ENCODE results near the gene FAM219B. TPM values are rescaled to one million over a fixed set of nuclear protein-coding genes. Genes with fewer than 3 reads are reported as not detected.

FAM219B gene
- polyA plus RNA-seq, 1 experiment = 38.2 TPM

DNA sequence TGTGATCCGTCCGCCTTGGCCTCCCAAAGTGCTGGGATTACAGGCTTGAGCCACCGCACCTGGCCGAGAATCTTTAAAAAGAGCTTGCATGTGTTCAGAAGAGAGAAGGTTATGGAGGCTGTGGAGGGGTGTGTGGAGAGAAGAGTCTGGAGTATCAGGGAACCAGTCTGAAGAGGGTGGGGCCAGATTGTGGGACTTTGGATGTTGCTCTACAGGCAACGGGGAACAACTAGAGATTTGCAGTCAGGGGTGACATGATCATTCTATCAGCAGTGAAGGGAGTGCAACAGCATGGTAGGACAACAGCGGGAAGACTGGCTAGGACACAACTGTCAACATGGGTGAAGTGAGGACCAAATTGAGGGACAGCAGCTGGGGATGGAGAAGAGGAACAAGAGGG is 42.4 kb downstream of the FAM219B start:
- H3K27me3 ChIP-seq (ENCODE audit: control insufficient read depth, insufficient read depth, low read length) = no peaks in the 10 kb centered on the region
- no peak overlapping the region for H3K27ac ChIP-seq (ENCODE audit: low read depth, low read length)
- no peak overlapping the region for H3K4me3 ChIP-seq (ENCODE audit: low read depth, low read length)
- TF ChIP-seq, protein P1, sequence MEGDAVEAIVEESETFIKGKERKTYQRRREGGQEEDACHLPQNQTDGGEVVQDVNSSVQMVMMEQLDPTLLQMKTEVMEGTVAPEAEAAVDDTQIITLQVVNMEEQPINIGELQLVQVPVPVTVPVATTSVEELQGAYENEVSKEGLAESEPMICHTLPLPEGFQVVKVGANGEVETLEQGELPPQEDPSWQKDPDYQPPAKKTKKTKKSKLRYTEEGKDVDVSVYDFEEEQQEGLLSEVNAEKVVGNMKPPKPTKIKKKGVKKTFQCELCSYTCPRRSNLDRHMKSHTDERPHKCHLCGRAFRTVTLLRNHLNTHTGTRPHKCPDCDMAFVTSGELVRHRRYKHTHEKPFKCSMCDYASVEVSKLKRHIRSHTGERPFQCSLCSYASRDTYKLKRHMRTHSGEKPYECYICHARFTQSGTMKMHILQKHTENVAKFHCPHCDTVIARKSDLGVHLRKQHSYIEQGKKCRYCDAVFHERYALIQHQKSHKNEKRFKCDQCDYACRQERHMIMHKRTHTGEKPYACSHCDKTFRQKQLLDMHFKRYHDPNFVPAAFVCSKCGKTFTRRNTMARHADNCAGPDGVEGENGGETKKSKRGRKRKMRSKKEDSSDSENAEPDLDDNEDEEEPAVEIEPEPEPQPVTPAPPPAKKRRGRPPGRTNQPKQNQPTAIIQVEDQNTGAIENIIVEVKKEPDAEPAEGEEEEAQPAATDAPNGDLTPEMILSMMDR (IDR thresholded peaks at IDR 0.05; ENCODE audit: low read depth, low read length) = no peak
- DNase-seq (ENCODE audit: low read depth, low spot score) = no peak
- no peaks in the 10 kb centered on the region for H3K9me3 ChIP-seq (ENCODE audit: control insufficient read depth, insufficient read depth, low read length)
- ChIA-PET POLR2A (no interaction called here), CTCF (no interaction called here)

DNA sequence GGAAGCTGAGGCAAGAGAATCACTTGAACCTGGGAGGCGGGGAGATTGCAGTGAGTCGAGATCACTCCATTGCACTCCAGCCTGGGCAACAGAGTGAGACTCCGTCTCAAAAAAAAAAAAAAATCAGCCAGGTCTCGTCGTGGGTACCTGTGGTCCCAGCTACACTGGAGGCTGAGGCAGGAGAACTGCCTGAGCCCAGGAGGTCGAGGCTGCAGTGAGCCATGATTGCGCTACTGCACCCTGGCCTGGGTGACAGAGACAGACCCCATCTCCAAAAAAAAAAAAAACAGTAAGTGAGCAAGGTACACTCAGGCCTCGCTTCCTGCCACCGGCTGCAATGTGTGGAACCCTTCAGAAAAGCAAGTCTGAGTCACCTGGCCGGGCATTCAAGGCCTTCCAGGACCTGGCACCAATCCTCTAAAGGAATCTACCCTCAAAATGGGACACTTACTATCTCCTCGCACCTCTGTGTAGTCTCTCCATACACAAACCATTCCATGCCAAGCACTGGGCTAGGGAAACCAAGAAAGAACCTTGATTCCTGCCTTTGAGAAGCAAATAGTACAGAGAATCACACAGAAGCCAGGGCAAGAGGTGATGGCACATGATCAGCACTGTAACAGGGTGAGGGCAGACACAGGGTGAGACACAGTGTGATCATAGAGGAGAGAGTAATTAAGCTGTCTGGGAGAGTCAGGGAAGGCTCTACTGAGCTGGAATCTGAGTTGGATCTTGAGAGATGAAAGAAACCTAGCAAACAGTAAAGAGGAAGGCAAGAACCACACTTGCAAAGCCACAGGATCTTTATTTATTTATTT is 43.2 kb downstream of the FAM219B start:
- no peak overlapping the region for H3K4me3 ChIP-seq (ENCODE audit: low read depth, low read length)
- H3K9me3 ChIP-seq (ENCODE audit: control insufficient read depth, insufficient read depth, low read length) = no peaks in the 10 kb centered on the region
- ChIA-PET POLR2A (no interaction called here), CTCF (interaction anchor here (1.4 kb wide), 1 partner anchor 38 kb away, joined by 4 read pairs; no protein-coding TSS in a partner anchor)
- TF ChIP-seq, protein P1 (IDR thresholded peaks at IDR 0.05; ENCODE audit: low read depth, low read length) = no peak
- H3K27me3 ChIP-seq (ENCODE audit: control insufficient read depth, insufficient read depth, low read length) = no peaks in the 10 kb centered on the region
- H3K27ac ChIP-seq (ENCODE audit: low read depth, low read length) = no peak overlapping the region
- DNase-seq (ENCODE audit: low read depth, low spot score) = no peak

DNA sequence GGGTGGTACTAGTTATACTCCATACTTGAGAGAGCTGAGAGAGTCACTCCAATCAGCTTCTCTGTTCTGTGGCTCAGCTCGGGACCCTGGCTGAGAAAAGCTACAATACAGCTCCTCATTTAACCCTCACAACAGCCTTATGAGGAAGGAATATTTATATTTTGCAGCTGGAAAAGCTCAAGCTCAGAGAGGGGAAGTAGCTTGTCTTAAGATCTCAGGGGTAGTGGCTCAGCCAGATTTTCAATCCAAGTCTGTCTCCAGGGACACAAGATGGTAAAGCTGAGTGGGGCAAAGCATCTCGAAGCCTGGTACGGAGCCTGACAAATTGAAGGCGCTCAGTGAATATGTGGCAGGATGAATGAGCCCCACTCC is 48.3 kb downstream of the FAM219B start:
- no peak overlapping the region for H3K27ac ChIP-seq (ENCODE audit: low read depth, low read length)
- TF ChIP-seq, protein P1 (IDR thresholded peaks at IDR 0.05; ENCODE audit: low read depth, low read length) = no peak
- ChIA-PET POLR2A (interaction anchor here (0.7 kb wide), 1 partner anchor 71 kb away, joined by 7 read pairs; no protein-coding TSS in a partner anchor), CTCF (interaction anchor here (1.7 kb wide), 1 partner anchor 43 kb away, joined by 7 read pairs; no protein-coding TSS in a partner anchor)
- no peak overlapping the region for H3K4me3 ChIP-seq (ENCODE audit: low read depth, low read length)
- H3K27me3 ChIP-seq (ENCODE audit: control insufficient read depth, insufficient read depth, low read length) = no peaks in the 10 kb centered on the region
- DNase-seq (ENCODE audit: low read depth, low spot score) = no peak
- H3K9me3 ChIP-seq (ENCODE audit: control insufficient read depth, insufficient read depth, low read length) = no peaks in the 10 kb centered on the region

DNA sequence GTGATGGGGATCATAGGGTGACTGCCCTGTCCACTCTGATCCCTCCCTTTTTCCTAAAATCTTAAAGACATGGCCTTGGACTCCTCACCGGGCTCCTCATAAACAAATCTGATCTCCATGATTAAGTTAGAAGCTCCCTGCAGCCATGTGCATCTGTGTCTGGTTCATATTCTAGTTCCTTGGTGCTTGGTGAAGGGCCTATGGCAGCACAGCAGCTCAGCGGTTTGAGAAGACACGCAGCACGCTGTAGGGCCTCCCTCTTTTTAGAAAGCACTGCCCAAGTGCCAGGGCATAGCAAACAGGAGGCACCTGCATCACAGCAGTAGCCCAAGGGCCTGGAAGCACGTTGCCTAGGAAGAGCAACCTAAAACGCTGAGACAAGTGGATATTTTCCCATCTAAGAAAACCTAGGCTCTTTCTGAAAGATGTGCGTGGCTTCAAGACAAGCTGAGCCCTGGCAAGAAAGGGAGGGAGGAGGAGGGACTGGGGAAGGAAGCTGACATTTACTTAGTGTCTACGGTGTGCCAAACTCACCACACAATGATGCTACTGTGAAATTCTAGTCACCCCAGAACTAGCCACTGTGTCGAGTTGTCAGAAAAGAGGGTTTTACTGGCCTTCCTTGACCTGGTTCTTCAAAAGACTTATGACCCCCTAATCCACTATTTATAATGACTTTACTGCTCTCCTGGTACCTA is 48.8 kb downstream of the FAM219B start:
- no peak overlapping the region for H3K4me3 ChIP-seq (ENCODE audit: low read depth, low read length)
- ChIA-PET CTCF (interaction anchor here (1.7 kb wide), 1 partner anchor 44 kb away, joined by 7 read pairs; no protein-coding TSS in a partner anchor), POLR2A (interaction anchor here (0.7 kb wide), 1 partner anchor 71 kb away, joined by 7 read pairs; no protein-coding TSS in a partner anchor)
- H3K27me3 ChIP-seq (ENCODE audit: control insufficient read depth, insufficient read depth, low read length) = no peaks in the 10 kb centered on the region
- TF ChIP-seq, protein P1 (IDR thresholded peaks at IDR 0.05; ENCODE audit: low read depth, low read length) = no peak
- H3K9me3 ChIP-seq (ENCODE audit: control insufficient read depth, insufficient read depth, low read length) = no peaks in the 10 kb centered on the region
- H3K27ac ChIP-seq (ENCODE audit: low read depth, low read length) = no peak overlapping the region
- no peak for DNase-seq (ENCODE audit: low read depth, low spot score)

All from AG04450 (cell line).